NCI-H146 (cell line): ENCODE measurements around the gene SMIM30.

Experiments used
- DNase-seq: peaks from one replicate; lab custom pipeline; 2025; lab: John Stamatoyannopoulos, UW

The SMIM30 gene

GRCh38 chr7:113100121-113100603 is 18.2 kb downstream of the SMIM30 start:
- no peak for DNase-seq

DNA sequence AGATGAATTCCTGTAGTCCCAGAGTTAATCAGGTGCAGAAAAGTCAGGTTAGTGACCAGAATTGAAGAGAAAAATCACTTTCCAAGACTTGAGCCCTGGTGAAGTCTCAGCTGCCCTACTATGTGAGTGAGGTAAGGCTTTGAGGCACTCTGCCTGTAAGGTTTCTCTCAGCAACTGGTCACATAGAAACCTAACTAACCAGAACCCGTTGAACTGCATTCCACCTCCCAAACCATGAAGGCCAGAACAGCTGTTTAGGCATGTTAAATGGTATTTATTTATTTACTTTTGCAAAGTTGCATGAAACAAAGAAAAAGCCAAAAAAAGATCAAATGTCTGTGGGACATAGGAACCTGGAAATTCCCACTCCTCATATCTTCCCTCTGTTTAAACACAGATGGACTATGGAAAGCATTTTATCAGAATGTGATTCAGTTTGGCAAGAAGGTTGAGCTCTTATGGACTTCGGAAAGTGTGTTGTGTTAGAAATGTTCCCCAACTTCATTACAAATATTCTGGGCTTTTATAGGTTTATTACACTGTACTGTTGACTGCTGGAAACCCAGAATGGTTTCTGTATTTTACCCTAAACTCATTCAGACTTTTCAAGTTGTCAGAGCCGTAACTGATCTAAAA is 19.0 kb downstream of the SMIM30 start:
- DNase-seq, result no peak

DNA sequence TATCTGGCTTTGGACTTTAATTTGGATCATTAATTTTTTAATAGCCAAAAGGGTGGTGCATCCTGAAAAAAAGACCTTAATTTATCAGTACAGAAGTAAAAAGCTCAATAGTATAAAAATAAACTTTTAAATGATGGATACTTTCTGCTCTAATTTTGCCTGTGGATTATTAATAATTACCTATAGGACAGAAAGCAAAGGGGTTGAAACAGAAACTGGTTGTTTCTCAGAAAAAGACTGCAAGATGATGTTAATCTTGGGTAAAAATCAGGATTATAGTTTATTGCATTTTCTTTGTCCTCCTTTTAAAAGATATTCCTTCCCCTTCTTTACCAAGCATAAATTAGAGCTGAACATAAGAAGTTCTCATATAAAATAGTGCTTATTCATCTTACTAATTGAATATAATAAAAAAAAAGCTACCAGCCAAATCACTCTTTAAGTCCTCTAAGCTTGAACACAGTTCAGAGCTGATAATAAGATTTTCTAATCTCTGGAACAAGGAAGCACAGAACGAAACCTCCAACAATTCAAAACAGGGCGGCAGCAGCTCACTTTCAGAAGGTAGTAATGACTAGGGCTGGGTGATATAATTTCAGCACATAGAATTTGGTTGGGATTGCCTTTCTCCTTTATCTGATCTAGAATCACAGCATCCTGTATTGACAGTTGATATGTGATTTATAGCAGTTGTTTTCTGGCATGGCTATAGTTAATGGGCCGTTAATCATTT is 23.7 kb downstream of the SMIM30 start:
- DNase-seq, result no peak

DNA sequence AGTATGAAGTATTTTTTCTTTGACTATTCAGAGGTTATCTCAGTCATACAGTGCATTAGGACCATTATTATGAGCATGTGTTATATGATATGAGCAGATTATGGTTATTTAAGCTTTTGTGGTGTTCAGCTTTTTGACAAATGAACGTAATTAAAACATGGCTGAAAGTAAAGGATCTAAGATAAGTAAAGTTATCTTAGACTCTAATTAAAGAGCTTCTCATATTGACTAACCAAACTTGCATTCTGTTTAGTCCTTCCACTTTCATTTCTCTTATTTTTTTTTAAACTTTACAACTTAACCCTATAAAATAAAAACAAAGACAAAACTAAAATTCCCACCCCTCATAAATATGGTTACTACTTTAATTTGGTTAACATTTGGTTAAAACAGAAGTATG is 24.8 kb downstream of the SMIM30 start:
- no peak for DNase-seq

DNA sequence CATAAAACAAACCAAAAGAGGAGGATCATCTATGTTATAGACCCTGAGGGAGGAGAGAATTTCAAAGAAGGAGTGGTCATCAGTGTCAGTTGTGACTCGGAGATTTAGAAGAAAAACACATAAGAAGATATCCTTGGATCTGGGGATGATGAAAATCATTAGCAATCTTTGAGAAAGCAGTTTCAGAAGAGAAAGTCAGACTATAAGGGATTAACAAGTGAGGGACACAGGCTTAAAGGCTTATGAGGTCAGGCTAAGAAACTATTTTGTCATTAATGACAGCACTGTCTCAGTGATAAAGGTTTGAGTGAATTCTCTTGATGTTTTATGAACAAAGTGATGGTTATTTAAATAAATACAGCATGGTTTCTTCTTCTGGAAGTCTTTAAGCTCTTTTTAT is 25.6 kb downstream of the SMIM30 start:
- no peak for DNase-seq

- peak; percentile 24 for DNase-seq
Measured at GRCh38 chr7:113087071-113087998, 31.0 kb downstream of the SMIM30 start.

DNA sequence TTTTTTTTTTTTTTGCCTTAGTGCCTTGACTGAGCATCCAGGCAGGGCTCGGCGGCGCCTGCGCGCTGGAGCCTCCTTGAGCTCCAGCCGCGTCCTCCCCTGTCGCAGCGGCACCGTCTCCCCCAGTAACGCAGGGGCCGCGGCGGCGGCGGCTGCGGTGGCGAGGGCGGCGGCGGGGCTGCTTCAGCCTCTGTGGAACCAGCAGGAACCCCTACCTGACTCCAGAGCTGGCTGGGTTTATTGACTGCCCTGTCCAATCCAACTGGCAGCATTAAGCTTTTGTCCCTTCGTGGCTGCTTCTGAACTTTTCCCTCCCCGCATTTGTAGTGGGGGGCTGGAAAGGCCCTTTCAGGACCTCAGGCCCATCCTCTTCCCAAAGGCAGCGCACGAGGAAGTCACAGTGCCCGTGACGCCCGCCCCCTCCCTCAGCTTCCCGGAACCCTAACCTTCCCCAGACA is 31.9 kb downstream of the SMIM30 start, which contains the start of gene GPR85:
Gene GPR85 (minus strand): TSS at position 397 of the 458 bp plus-strand sequence. CDS start 2,106 bp downstream, outside the sequence.
- peak; percentile 58 for DNase-seq

- peak; percentile 19 for DNase-seq
Measured at GRCh38 chr7:113085781-113086390, 32.5 kb downstream of the SMIM30 start.

DNA sequence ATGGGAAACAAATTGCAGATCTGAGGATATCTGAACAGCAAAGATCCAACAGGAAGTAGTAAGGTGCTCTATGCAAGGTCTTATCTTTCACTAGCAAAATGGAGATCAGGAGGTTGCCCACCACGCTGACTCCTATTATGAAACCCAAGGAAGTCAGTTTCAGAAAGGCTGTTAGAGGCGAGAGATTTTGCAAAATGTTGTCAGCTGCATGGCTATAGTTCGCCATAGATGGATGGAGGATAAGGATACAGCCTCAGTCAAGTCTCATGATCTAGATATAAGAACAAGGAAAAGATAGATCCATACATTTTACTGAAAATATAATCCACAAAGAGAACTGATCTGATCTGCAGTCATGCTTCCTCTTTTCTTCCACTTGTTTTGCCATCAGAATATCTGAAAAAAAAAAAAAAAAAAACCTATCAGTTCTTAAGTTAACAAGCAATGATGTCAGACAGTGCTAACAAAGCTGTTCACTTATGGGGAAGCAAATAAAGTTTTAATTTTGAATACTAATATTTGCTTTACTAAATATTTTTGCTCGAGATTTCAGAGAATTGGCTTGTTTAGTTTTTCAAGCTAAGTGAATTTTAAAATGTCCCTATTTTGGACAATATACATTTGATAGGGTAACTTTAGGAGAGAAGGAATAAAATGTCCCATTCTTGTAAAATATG is 33.7 kb downstream of the SMIM30 start:
- DNase-seq, result no peak

DNA sequence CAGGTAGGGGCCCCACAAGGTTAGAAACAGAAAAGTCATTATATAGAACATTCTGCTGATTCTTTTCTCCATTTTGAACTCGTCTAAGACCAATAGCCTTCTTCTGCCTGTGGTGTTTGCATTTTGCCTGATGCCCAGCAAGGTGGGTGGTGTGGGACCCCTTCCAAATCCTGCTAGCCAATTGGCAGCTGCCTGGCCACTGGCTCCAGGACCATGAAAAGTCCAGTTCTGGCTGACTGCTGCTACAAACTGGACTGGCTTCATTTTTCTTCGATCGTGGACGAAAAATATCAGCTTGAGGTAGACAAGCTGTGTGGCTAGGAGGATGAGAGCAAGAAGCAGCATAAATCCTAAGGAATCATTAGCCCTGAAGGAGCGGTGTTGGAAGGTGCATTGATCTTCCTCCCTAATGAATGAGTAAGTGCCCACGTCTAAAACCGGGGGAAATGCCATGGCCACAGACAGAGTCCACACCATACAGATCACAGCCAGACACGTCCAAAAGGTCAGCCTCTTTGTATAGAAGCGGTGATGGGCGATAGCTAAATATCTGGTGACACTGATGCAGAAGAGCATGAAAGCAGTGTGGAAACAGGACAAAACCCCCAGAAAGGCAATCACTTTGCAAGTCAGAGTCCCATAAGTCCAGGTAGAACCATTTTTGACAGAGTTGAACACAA is 34.4 kb downstream of the SMIM30 start:
- no peak for DNase-seq

GRCh38 chr7:113083132-113083815 is 35.1 kb downstream of the SMIM30 start:
- no peak for DNase-seq

DNA sequence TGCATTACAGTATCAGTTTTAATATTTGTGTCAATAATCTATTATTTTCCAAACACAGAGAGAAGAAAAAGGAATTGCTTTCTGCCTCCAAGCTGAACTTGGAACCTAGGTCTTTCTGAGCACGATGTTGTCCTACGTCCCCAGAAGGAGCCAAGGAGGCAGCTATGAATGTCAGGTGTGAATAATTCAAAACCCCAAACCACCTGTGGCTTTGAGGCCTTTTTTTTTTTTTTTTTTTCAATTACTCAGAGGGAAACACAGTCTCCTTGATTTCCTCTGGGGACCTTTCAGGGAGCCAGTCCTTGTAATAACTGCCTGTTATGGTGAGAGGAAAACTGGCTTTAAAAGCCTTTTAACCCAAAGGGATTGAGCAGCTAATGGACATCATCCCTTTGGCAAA is 40.0 kb downstream of the SMIM30 start:
- DNase-seq, result no peak

DNA sequence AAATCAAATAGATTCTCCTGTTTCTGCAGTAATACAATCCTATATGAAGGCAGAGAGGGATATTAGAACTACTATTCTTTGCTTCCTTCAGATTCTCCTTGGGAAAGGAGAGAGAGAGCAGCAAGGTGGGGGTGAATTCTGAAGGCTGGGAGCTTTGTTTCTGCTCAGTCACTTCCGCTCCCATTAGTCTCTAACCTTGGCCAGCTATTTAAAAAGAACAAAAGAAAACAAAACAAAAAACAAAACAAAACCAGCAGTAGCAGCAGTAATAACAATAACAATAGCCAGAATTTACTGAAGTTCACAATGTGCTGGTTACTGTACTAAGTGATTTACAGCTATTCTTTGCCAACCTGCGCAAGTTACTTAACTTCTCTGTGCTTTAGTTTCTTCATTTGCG is 41.7 kb downstream of the SMIM30 start:
- DNase-seq, result no peak

DNA sequence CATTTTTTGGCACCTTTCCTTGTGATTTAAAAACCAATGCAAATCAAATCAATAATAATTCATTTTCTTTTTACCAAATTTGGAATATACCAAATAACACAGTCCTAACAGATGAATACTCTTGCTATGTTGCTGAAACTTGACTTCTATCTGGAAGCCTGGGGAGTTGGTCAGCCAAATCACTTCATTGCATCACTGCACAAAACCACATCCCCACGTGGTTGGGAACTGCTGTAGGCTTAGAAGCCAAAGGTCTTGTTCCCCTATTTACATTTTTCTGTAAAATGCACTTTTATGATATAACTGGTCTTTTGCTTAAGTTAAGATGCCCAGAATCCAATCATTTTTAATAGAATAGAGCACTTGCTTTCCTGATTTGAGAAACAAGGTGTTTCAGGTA is 46.9 kb downstream of the SMIM30 start:
- DNase-seq, result no peak
